Measurements from ENCODE around the gene BSDC1.
"Not testable (repeated sequence)": the region's sequence is repeated elsewhere in the genome, so short reads cannot be mapped to it uniquely, and the experiment has no call there.

The BSDC1 gene

GRCh38 chr1:32361674-32362473 is 32.4 kb downstream of the BSDC1 start:
- peak overlapping the region; percentile 87 for H3K4me2 ChIP-seq
- H3K4me3 ChIP-seq, result peak overlapping the region; percentile 53
- no peak overlapping the region for H3K27ac ChIP-seq
- no peaks in the 10 kb centered on the region for H3K9me3 ChIP-seq
- peaks cover 28% of the 10 kb centered on the region for H3K27me3 ChIP-seq
- H3K9ac ChIP-seq, result peak overlapping the region; percentile 41; the same call in 1 of the 2 replicates
- H4K20me1 ChIP-seq, result peaks cover 39% of the 10 kb centered on the region
- no peak for TF ChIP-seq Cebpa-rat (IDR thresholded peaks at IDR 0.05)
- H3K4me1 ChIP-seq, result peaks cover 52% of the 10 kb centered on the region
- H3K36me3 ChIP-seq, result peaks cover 42% of the 10 kb centered on the region

- TF ChIP-seq Cebpa-rat (IDR thresholded peaks at IDR 0.05), result no peak
- no peak overlapping the region for H3K4me3 ChIP-seq
- no peak overlapping the region for H3K9ac ChIP-seq
- H4K20me1 ChIP-seq, result peaks cover 33% of the 10 kb centered on the region
- H3K4me2 ChIP-seq, result peak overlapping the region; percentile 87
- H3K27me3 ChIP-seq, result peaks cover 28% of the 10 kb centered on the region
- peaks cover 36% of the 10 kb centered on the region for H3K36me3 ChIP-seq
- no peaks in the 10 kb centered on the region for H3K9me3 ChIP-seq
- no peak overlapping the region for H3K27ac ChIP-seq
- H3K4me1 ChIP-seq, result peaks cover 46% of the 10 kb centered on the region
Measured at GRCh38 chr1:32361308-32361673, 33.0 kb downstream of the BSDC1 start.

GRCh38 chr1:32358435-32358834 is 35.8 kb downstream of the BSDC1 start:
- Histone ChIP-seq H3K4me2 (no peak overlapping the region), H3K27ac (no peak overlapping the region), H3K4me3 (no peak overlapping the region), H3K9ac (no peak overlapping the region), H3K27me3 (peaks cover 28% of the 10 kb centered on the region), H3K36me3 (peaks cover 10% of the 10 kb centered on the region), H3K4me1 (peaks cover 50% of the 10 kb centered on the region), H3K9me3 (no peaks in the 10 kb centered on the region), H4K20me1 (peaks cover 17% of the 10 kb centered on the region)
- TF ChIP-seq Cebpa-rat (IDR thresholded peaks at IDR 0.05), result no peak

GRCh38 chr1:32357614-32358013 is 36.6 kb downstream of the BSDC1 start:
- Histone ChIP-seq H3K27me3 (peaks cover 23% of the 10 kb centered on the region), H3K4me3 (no peak overlapping the region), H3K9me3 (no peaks in the 10 kb centered on the region), H3K4me2 (no peak overlapping the region), H4K20me1 (peaks cover 10% of the 10 kb centered on the region), H3K36me3 (0 out of 2 replicates have a peak, but pooled peaks cover 2% of the 10 kb centered on the region), H3K4me1 (peaks cover 58% of the 10 kb centered on the region), H3K27ac (no peak overlapping the region), H3K9ac (no peak overlapping the region)
- TF ChIP-seq Cebpa-rat (IDR thresholded peaks at IDR 0.05), result no peak

- no peak overlapping the region for H3K27ac ChIP-seq
- H3K9ac ChIP-seq, result no peak overlapping the region
- H3K27me3 ChIP-seq, result peaks cover 12% of the 10 kb centered on the region
- H3K36me3 ChIP-seq, result no peaks in the 10 kb centered on the region
- no peak overlapping the region for H3K4me3 ChIP-seq
- no peak for TF ChIP-seq Cebpa-rat (IDR thresholded peaks at IDR 0.05)
- no peaks in the 10 kb centered on the region for H3K9me3 ChIP-seq
- peaks cover 57% of the 10 kb centered on the region for H3K4me1 ChIP-seq
- H4K20me1 ChIP-seq, result no peaks in the 10 kb centered on the region
- H3K4me2 ChIP-seq, result no peak overlapping the region
Measured at GRCh38 chr1:32356478-32356877, 37.8 kb downstream of the BSDC1 start.

GRCh38 chr1:32355778-32356177 is 38.5 kb downstream of the BSDC1 start:
- H4K20me1 ChIP-seq, H3K27ac ChIP-seq, H3K9me3 ChIP-seq, H3K27me3 ChIP-seq, H3K36me3 ChIP-seq, H3K4me3 ChIP-seq, H3K9ac ChIP-seq, H3K4me2 ChIP-seq: not testable (repeated sequence)
- H3K4me1 ChIP-seq, result peaks cover 52% of the 10 kb centered on the region

- 0 out of 2 replicates have a peak overlapping the region, but pooled peaks have one; percentile 3 for H3K27ac ChIP-seq
- peaks cover 4% of the 10 kb centered on the region; the same call in 1 of the 2 replicates for H3K9me3 ChIP-seq
- peaks cover 52% of the 10 kb centered on the region for H3K4me1 ChIP-seq
- no peaks in the 10 kb centered on the region for H3K27me3 ChIP-seq
- H3K36me3 ChIP-seq, result no peaks in the 10 kb centered on the region
- TF ChIP-seq Cebpa-rat (IDR thresholded peaks at IDR 0.05), result no peak
- H3K4me2 ChIP-seq, result peak overlapping the region; percentile 99
- no peak overlapping the region for H3K4me3 ChIP-seq
- no peak overlapping the region for H3K9ac ChIP-seq
- H4K20me1 ChIP-seq, result no peaks in the 10 kb centered on the region
Measured at GRCh38 chr1:32353886-32354570, 40.2 kb downstream of the BSDC1 start.

GRCh38 chr1:32353431-32353830 is 40.8 kb downstream of the BSDC1 start:
- Histone ChIP-seq H3K9ac (no peak overlapping the region; the same call in 1 of the 2 replicates), H3K4me1 (peaks cover 57% of the 10 kb centered on the region), H4K20me1 (no peaks in the 10 kb centered on the region), H3K36me3 (no peaks in the 10 kb centered on the region), H3K27ac (0 out of 2 replicates have a peak overlapping the region, but pooled peaks have one; percentile 3), H3K4me2 (peak overlapping the region; percentile 99), H3K4me3 (no peak overlapping the region), H3K9me3 (peaks cover 4% of the 10 kb centered on the region; the same call in 1 of the 2 replicates), H3K27me3 (no peaks in the 10 kb centered on the region)
- no peak for TF ChIP-seq Cebpa-rat (IDR thresholded peaks at IDR 0.05)

- Histone ChIP-seq H3K4me3 (no peak overlapping the region), H3K9ac (peak overlapping the region; percentile 92; the same call in 1 of the 2 replicates), H3K27me3 (no peaks in the 10 kb centered on the region), H3K4me2 (peak overlapping the region; percentile 99), H3K36me3 (no peaks in the 10 kb centered on the region), H3K9me3 (peaks cover 4% of the 10 kb centered on the region; the same call in 1 of the 2 replicates), H4K20me1 (no peaks in the 10 kb centered on the region), H3K4me1 (peaks cover 62% of the 10 kb centered on the region), H3K27ac (peak overlapping the region; percentile 94; the same call in 1 of the 2 replicates)
- no peak for TF ChIP-seq Cebpa-rat (IDR thresholded peaks at IDR 0.05)
Measured at GRCh38 chr1:32352831-32353383, 41.3 kb downstream of the BSDC1 start.

All from BLaER1 (cell line).